ENCODE data around the gene KCNQ1. TPM values are rescaled to one million over a fixed set of nuclear protein-coding genes. Genes with fewer than 3 reads are reported as not detected.

KCNQ1 gene
- total and polyA plus RNA-seq, 7 donors = 1.1 to 25.2 (median 3.8) TPM

DNA sequence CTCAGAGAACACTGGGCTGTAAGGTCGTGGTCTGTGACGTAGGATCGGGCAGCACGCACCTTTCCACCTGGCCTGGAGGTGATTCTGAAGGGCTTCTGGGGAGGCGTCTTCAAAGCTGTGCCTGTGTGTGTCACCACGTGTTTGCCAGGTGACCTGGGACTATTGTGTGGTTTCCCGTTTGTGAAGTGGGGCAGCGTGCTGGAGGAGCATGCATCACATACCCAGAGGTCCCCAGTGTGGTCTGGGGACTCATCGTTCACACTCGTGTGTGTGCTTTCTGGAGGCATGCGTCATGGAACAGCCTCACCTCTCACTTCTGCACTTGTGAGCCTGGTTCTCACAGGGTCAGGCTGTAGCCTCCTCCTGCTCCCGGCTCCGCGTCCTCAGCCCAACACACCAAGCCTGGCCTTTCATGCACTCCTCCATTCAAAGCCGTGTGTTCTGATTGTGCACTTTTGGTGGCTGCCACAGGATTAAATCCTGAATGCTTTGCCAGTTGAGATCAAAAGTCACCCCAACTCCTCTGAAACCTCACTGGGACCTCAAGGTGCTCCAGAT lies 148.7 kb downstream of the KCNQ1 start:
- intact Hi-C loops (cut with DNase I) = no loop called here
- no peak for TF ChIP-seq POLR2AphosphoS5 (IDR thresholded peaks at IDR 0.05)
- TF ChIP-seq EP300 (IDR thresholded peaks at IDR 0.05) = no peak
- TF ChIP-seq, protein P1, sequence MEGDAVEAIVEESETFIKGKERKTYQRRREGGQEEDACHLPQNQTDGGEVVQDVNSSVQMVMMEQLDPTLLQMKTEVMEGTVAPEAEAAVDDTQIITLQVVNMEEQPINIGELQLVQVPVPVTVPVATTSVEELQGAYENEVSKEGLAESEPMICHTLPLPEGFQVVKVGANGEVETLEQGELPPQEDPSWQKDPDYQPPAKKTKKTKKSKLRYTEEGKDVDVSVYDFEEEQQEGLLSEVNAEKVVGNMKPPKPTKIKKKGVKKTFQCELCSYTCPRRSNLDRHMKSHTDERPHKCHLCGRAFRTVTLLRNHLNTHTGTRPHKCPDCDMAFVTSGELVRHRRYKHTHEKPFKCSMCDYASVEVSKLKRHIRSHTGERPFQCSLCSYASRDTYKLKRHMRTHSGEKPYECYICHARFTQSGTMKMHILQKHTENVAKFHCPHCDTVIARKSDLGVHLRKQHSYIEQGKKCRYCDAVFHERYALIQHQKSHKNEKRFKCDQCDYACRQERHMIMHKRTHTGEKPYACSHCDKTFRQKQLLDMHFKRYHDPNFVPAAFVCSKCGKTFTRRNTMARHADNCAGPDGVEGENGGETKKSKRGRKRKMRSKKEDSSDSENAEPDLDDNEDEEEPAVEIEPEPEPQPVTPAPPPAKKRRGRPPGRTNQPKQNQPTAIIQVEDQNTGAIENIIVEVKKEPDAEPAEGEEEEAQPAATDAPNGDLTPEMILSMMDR (IDR thresholded peaks at IDR 0.05) = no peak
- TF ChIP-seq POLR2A (IDR thresholded peaks at IDR 0.05) = no peak
- peaks cover 0 to 5% (median 0%) of the 10 kb centered on the region in 3 donors for H3K27me3 ChIP-seq
- H3K4me3 ChIP-seq = no peak overlapping the region
- peaks cover 0 to 7% (median 0%) of the 10 kb centered on the region in 4 donors for H3K9me3 ChIP-seq
- 94 to 95% methylated on average over 15 of the region's 15 CpGs for WGBS, 2 donors
- H3K36me3 ChIP-seq = no peaks in the 10 kb centered on the region
- H3K4me1 ChIP-seq = no peaks in the 10 kb centered on the region
- DNase-seq = no peak
- H3K27ac ChIP-seq = no peak overlapping the region

DNA sequence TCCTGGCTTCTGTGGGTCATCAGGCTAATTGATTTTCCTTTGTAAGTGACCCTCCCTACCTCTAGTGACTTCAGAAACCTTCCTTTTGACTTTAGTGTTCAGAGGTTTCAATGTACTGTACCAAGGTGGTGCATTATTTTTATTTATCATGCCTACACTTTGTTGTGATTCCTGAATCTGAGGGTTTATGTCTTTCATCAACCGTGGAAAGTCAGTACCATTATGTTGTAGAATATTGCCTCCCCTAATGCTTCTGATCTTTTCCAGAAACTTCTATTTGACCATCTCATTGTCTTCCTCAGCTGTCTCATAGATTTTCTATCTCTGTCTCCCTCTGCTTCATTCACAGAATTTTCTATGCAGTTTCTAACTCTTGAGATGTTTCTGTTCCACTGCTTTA lies 149.5 kb downstream of the KCNQ1 start:
- 89 to 96% methylated on average over 1 of the region's 1 CpG for WGBS, 2 donors
- TF ChIP-seq, protein P1 (IDR thresholded peaks at IDR 0.05) = no peak
- no peak for TF ChIP-seq POLR2AphosphoS5 (IDR thresholded peaks at IDR 0.05)
- no peak for TF ChIP-seq POLR2A (IDR thresholded peaks at IDR 0.05)
- no peak for TF ChIP-seq EP300 (IDR thresholded peaks at IDR 0.05)
- Histone ChIP-seq H3K4me1 (no peaks in the 10 kb centered on the region), H3K9me3 (peaks cover 0 to 7% (median 1%) of the 10 kb centered on the region in 4 donors), H3K27ac (no peak overlapping the region), H3K27me3 (peaks cover 0 to 5% (median 0%) of the 10 kb centered on the region in 3 donors), H3K36me3 (no peaks in the 10 kb centered on the region), H3K4me3 (no peak overlapping the region)
- intact Hi-C loops (cut with DNase I) = no loop called here
- DNase-seq = no peak

DNA sequence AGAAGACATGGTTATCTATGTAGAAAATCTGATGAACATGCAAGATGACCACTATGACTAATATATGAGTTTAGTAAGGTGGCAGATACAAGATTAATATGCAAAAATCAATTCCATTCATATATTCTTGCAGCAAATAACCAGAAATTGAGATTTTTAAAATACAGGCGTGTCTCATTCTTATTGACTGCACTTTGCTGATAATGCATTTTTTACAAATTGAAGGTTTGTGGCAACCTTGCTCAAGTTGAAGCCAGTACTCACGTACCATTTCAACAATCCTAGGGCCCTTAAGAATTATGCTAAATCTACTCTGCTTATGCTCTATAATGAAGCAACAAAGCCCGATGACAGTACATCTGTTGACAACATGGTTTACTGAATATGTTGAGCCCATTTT lies 150.4 kb downstream of the KCNQ1 start:
- intact Hi-C loops (cut with DNase I) = no loop called here
- Histone ChIP-seq H3K4me3 (no peak overlapping the region), H3K4me1 (no peaks in the 10 kb centered on the region), H3K9me3 (peaks cover 0 to 7% (median 1%) of the 10 kb centered on the region in 4 donors), H3K27ac (no peak overlapping the region), H3K36me3 (no peaks in the 10 kb centered on the region), H3K27me3 (peaks cover 0 to 5% (median 0%) of the 10 kb centered on the region in 3 donors)
- no peak for DNase-seq
- WGBS, 2 donors = 92 to 95% methylated on average over 3 of the region's 3 CpGs
- TF ChIP-seq, protein P1 (IDR thresholded peaks at IDR 0.05) = no peak
- TF ChIP-seq POLR2A (IDR thresholded peaks at IDR 0.05) (no peak), EP300 (IDR thresholded peaks at IDR 0.05) (no peak), POLR2AphosphoS5 (IDR thresholded peaks at IDR 0.05) (no peak)

DNA sequence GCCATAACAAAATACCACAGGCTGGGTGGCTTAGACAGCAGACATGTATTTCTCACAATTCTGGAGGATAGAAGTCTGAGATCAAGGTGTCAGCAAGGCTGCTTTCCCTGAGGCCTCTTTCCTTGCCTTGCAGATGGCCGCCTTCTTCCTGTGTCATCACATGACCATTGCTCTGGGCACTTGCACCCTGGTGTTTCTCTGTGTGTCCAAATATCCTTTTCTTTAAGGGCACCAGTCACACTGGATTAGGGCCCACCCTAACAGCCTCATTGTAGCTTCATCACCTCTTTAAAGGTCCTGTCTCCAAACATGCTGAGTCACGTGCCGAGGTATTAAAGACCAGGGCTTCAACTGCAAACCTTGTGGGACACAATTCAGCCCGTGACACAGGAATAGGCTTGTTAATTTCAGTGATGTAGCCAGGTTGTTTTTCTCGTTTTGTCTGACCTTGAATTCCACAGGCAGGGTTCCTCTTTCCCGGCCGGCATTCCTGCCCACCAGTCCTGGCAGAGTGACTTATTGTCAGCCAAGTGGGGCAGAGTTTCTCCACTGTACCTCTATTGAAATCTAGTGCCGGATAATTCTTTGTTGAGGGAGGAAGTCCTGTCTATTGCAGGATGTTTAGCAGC lies 154.9 kb downstream of the KCNQ1 start:
- H3K27me3 ChIP-seq = no peaks in the 10 kb centered on the region
- H3K4me3 ChIP-seq = no peak overlapping the region
- H3K36me3 ChIP-seq = no peaks in the 10 kb centered on the region
- no peak overlapping the region for H3K27ac ChIP-seq
- TF ChIP-seq EP300 (IDR thresholded peaks at IDR 0.05) (no peak), POLR2A (IDR thresholded peaks at IDR 0.05) (no peak), POLR2AphosphoS5 (IDR thresholded peaks at IDR 0.05) (no peak)
- TF ChIP-seq, protein P1 (IDR thresholded peaks at IDR 0.05) = no peak
- DNase-seq = no peak
- H3K4me1 ChIP-seq = no peaks in the 10 kb centered on the region
- intact Hi-C loops (cut with DNase I) = no loop called here
- 81 to 86% methylated on average over 8 of the region's 8 CpGs for WGBS, 2 donors
- peaks cover 0 to 7% (median 1%) of the 10 kb centered on the region in 4 donors for H3K9me3 ChIP-seq

All from sigmoid colon (tissue), 7 donors.